GM19240 (cell line): ENCODE measurements around the gene LRRFIP1.

Experiments used
- DNase-seq: peaks from one replicate; pipeline ENCODE4 v3.0.0; 2011; ENCODE audit warnings: low spot score; ENCODE audit not compliant: insufficient read length

The LRRFIP1 gene

DNA sequence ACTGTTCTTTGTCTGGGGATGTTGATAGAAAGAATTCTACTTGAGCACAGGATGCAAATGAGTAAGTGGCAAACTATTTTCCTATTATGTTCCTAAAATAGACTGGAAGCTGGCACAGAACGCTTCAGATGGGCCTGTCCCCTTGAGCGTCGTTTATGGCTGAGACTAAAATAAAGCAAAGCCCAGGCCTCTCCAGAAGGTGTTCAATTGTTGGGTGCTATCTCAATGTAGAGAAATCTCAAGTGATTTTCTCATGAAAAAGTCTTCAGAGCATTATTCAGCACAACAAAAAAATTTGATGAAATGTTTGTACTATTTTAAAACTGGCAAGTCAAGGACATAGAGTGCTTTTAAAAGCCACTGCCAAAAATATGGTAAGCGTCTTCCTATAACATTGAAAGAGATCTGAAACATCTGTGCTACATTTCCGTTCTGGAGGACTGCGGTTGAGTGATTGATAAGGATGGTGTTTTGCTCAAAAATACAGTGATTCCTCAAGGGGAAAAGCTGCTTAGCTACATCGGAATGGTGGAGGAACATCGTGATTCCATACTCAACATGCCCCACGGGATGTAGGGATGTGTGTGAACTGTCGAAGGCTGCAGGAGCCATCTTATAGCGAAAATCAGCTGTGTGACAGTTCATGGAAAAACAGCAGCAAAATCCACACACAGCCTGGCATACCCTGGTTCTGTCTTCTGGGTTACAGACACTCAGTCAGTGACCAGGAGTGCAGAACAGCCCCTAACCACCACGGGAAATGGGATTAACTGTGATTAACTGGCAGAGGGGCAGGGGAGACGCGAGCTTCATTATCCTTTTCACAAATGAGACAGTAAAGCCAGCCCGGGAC lies 10.4 kb upstream of the LRRFIP1 start:
- no peak for DNase-seq

DNA sequence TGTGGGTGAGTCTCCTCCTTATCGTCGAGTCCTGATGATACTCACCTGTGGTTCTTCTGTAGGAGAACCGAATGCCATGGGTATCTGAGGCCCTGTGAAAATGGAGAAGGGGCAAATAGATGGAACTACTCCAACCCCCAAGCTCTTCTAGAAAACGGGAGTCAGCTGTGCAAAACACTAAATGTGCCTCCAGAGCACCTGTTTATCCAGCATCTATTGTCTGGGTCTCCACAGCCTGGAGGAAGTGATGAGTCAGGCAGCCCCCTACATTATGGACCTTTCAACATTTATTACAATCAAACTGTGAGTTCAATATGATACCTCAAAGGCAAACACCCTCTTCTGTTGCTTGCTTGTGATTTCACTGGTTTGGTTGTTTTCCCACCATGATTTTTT lies 9.8 kb upstream of the LRRFIP1 start:
- DNase-seq = no peak

DNA sequence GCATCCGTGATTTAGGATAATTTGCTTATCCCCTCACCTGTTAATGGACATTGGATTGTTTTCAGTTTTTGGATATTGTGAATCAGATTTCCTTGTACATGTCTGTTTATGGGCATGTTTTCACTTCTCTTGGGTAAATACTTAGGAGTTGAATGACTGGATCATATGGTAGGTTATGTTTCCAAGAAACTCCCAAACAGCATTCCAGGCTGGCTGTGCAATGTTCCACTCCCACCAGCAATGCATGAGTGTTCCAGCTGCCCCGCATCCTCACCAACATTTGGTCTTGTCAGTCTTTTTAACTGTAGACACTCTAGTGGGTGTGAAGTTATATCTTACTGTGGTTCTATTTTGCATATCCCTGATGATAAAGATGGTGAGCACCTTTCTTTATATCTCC lies 8.9 kb upstream of the LRRFIP1 start:
- DNase-seq = no peak

GRCh38 chr2:237623428-237624403 lies 3.7 kb upstream of the LRRFIP1 start:
- DNase-seq = no peak

- no peak for DNase-seq
These were observed 2.8 kb upstream of the LRRFIP1 start for GRCh38 chr2:237624565-237624964.

DNA sequence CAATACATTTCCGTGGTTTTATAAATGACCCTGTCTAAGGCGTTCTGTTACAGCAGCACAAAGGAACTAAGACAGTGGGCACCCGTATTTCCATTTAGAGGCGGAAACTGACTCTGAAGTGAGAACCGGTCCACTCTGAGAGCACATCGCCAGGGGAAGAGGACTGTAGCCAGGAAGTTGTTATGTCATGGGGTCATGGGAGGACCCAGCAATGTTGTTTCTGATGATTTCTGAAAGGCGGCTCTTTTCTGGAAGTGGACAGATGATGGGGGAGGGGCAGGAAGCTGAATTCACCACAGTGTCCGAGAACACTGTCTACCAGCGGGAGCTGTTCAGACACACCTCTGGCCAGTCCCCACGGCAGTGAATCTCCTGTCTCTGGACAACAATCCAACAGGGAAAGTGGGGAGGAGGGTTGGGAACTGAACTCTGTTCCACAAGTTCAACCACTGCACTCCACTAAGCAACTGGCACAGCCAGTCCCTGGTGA lies 2.1 kb upstream of the LRRFIP1 start:
- no peak for DNase-seq

DNA sequence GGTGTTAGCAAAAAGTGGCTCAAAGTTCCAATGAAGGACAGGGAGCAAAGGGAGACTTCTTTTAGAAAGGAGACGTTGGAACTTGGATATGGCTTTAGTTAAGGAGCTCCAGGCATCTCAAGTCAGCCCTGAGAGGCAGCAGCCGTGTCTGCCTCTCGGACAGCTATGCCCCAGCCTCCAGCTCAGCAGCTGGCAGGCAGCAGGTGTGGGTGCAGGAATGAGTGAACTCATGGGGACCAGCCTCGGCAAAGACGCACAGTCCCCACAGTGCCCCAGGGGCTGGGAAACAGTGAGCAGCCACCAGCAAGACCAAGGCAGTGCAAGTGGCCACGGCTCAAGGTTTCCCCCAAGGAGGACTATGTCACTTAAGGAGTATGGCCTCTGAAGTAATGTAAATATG lies 1.6 kb upstream of the LRRFIP1 start:
- DNase-seq = no peak

DNA sequence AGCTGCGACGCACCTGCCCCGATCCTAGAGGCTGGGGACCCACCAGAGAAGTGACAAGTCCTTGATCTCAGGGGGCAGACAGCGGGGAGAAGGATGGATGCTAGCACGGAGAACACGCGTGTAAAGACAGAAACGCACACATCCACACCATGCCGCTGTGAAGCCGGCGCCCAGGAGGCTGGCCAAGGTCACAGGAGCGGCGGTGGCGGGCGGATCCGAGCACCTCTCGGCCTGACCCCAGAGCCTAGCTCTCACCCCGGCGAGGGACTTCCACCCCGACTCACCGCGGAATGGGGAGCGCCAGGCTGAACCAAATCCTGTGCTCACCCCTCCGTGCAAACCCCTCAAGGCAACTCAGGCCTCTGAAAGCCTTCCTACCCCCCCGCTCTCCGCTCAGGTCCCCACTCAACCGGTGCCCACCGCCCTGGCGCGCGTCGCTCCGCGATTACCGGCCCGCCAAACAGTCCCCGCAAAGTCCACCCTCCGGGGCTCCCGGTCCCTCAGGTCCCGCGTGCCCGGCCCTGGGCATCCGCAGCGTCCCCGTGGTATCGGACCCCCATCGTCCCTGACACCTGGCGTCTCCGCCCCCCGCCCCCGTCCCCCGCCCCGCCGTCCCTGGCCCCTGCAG lies 460 bp upstream of the LRRFIP1 start:
- DNase-seq = no peak

- no peak for DNase-seq
These were observed 1.1 kb downstream of the LRRFIP1 start for GRCh38 chr2:237628247-237629187.

GRCh38 chr2:237629188-237629534 lies 1.8 kb downstream of the LRRFIP1 start:
- no peak for DNase-seq

- DNase-seq = no peak
These were observed 2.4 kb downstream of the LRRFIP1 start for GRCh38 chr2:237629739-237630138.

GRCh38 chr2:237630216-237631000 lies 3.0 kb downstream of the LRRFIP1 start:
- no peak for DNase-seq

- no peak for DNase-seq
These were observed 3.8 kb downstream of the LRRFIP1 start for GRCh38 chr2:237631007-237631785.

GRCh38 chr2:237631801-237632585 lies 4.6 kb downstream of the LRRFIP1 start:
- no peak for DNase-seq

- no peak for DNase-seq
These were observed 5.7 kb downstream of the LRRFIP1 start for GRCh38 chr2:237633061-237633561.

GRCh38 chr2:237636578-237636977 lies 9.2 kb downstream of the LRRFIP1 start:
- no peak for DNase-seq

- DNase-seq = no peak
These were observed 10.2 kb downstream of the LRRFIP1 start for GRCh38 chr2:237637429-237638135.
